Endothelial cell of umbilical vein (primary cell): ENCODE results near the gene RAD51B. TPM values are rescaled to one million over a fixed set of nuclear protein-coding genes. Genes with fewer than 3 reads are reported as not detected.

Experiments
- BruUV-seq: library from RNA; stranded (reverse); fragments of 400-500 nt; replicated peaks from 2 replicates; lab custom pipeline; 2021; lab: Mats Ljungman, UMichigan
- CTCF ChIA-PET: fragments of 300-600, 350-600 bp; sonication (Branson Sonifier 250); formaldehyde crosslinking; loops from one replicate; lab custom pipeline; 2021; ENCODE audit warnings: antibody characterized with exemption, inconsistent platforms; lab: Charles Lee
- POLR2A ChIA-PET: fragments of 300-600, 350-600 bp; sonication (Branson Sonifier 250); formaldehyde crosslinking; loops from one replicate; lab custom pipeline; 2021; ENCODE audit warnings: antibody characterized with exemption, inconsistent platforms; lab: Charles Lee
- DNase-seq: peaks from one replicate; pipeline ENCODE4 v3.0.0-alpha.2; 2011; ENCODE audit warnings: low read depth, low spot score
- FAIRE-seq: peaks from 2 replicates; lab custom pipeline; 2011; peaks lifted over from hg19 to GRCh38; lab: Jason Lieb, UNC
- H2AFZ ChIP-seq: 2 replicates; pipeline ENCODE4 v1.6.0; 2012; ENCODE audit warnings: low read depth, low read length, control low read depth, inconsistent platforms
- H3K27ac ChIP-seq: 2 replicates; pipeline ENCODE4 v1.5.1; 2011; ENCODE audit warnings: low read depth, mild to moderate bottlenecking, control low read depth, low read length, moderate library complexity; ENCODE audit not compliant: insufficient read depth
- H3K27me3 ChIP-seq, 2 experiments: 2 replicates each; pipeline versions ENCODE4 v1.6.0 to v1.6.1; 2011; ENCODE audit warnings: low read length in 2 of 2, mixed read lengths in 1 of 2; ENCODE audit not compliant: control insufficient read depth in 2 of 2, insufficient read depth in 2 of 2
- H3K36me3 ChIP-seq, 2 experiments: 2 replicates in 1 of 2; 3 replicates in 1 of 2; pipeline ENCODE4 v1.5.1; 2011; ENCODE audit warnings: low read length in 2 of 2, mild to moderate bottlenecking in 1 of 2, moderate library complexity in 1 of 2; ENCODE audit not compliant: control insufficient read depth in 2 of 2, insufficient read depth in 2 of 2; ENCODE audit errors: extremely low read depth in 1 of 2
- H3K4me1 ChIP-seq: 3 replicates; pipeline ENCODE4 v1.5.1; 2011; ENCODE audit warnings: mild to moderate bottlenecking, low read length; ENCODE audit not compliant: control insufficient read depth, insufficient read depth; ENCODE audit errors: extremely low read depth
- H3K4me2 ChIP-seq: 2 replicates; pipeline ENCODE4 v1.6.1; 2011; ENCODE audit warnings: low read length, control low read depth, mixed read lengths; ENCODE audit not compliant: insufficient read depth
- H3K4me3 ChIP-seq, 3 experiments: fragments of 200-600 bp in 1 of 3; sonication (generic), shearing (Covaris generic) in 1 of 3; replicated peaks in 1 of 3; 2 replicates each; pipeline ENCODE4 v1.5.1; 2011 to 2016; ENCODE audit warnings: control low read depth in 3 of 3, low read length in 3 of 3, mild to moderate bottlenecking in 2 of 3, inconsistent platforms in 1 of 3, low read depth in 1 of 3, moderate library complexity in 1 of 3; ENCODE audit not compliant: insufficient read depth in 1 of 3
- H3K79me2 ChIP-seq: 2 replicates; pipeline ENCODE4 v1.6.0; 2012; ENCODE audit warnings: low read length, inconsistent platforms; ENCODE audit not compliant: control insufficient read depth, insufficient read depth
- H3K9ac ChIP-seq: replicated peaks from 2 replicates; pipeline ENCODE3; 2011; ENCODE audit warnings: low read length, control low read depth; ENCODE audit not compliant: insufficient read depth; ENCODE audit errors: extremely low read depth
- H3K9me1 ChIP-seq: replicated peaks from 3 replicates; pipeline ENCODE4 v1.6.0; 2011; ENCODE audit warnings: mild to moderate bottlenecking, low read length; ENCODE audit not compliant: control insufficient read depth, insufficient read depth; ENCODE audit errors: extremely low read depth
- H3K9me3 ChIP-seq: replicated peaks from 2 replicates; pipeline ENCODE4 v1.5.1; 2012; ENCODE audit warnings: low read length, inconsistent platforms; ENCODE audit not compliant: control insufficient read depth, insufficient read depth
- H4K20me1 ChIP-seq: replicated peaks from 2 replicates; pipeline ENCODE3; 2011; ENCODE audit warnings: mild to moderate bottlenecking, low read length; ENCODE audit not compliant: control insufficient read depth, insufficient read depth; ENCODE audit errors: extremely low read depth
- CTCF ChIP-seq, 2 donors: IDR thresholded peaks; 1 replicate in 1 of 2; 2 replicates in 1 of 2; pipeline ENCODE4 v1.5.1; 2011; ENCODE audit warnings: low read length in 2 of 2, mild to moderate bottlenecking in 2 of 2, moderate library complexity in 2 of 2, control low read depth in 1 of 2, inconsistent platforms in 1 of 2, low read depth in 1 of 2; ENCODE audit not compliant: insufficient read depth in 1 of 2; ENCODE audit errors: extremely low read depth in 1 of 2
- EZH2 ChIP-seq: IDR thresholded peaks from 2 replicates; pipeline ENCODE4 v1.6.1; 2012; ENCODE audit warnings: borderline replicate concordance, low read depth, mild to moderate bottlenecking, moderate library complexity, low read length, inconsistent platforms; ENCODE audit not compliant: severe bottlenecking
- FOS ChIP-seq: IDR thresholded peaks from 2 replicates; pipeline ENCODE4 v1.6.1; 2011; ENCODE audit warnings: mild to moderate bottlenecking, low read length, moderate library complexity, borderline replicate concordance; ENCODE audit not compliant: insufficient read depth
- GATA2 ChIP-seq: IDR thresholded peaks from 2 replicates; pipeline ENCODE4 v1.7.0; 2011; ENCODE audit warnings: low read depth, mild to moderate bottlenecking, moderate library complexity, mixed read lengths, low read length; ENCODE audit not compliant: insufficient read length, insufficient read depth
- JUN ChIP-seq: IDR thresholded peaks from 2 replicates; pipeline ENCODE4 v1.6.1; 2011; ENCODE audit warnings: borderline replicate concordance, low read depth; ENCODE audit not compliant: insufficient read length, insufficient read depth
- MAX ChIP-seq: IDR thresholded peaks from 2 replicates; pipeline ENCODE4 v1.6.1; 2011; ENCODE audit not compliant: insufficient read depth, insufficient read length
- MYC ChIP-seq: IDR thresholded peaks from one replicate; pipeline ENCODE4 v1.6.1; 2011; ENCODE audit warnings: mild to moderate bottlenecking, low read depth, low read length
- POLR2A ChIP-seq: IDR thresholded peaks from 2 replicates; pipeline ENCODE4 v1.6.1; 2012; ENCODE audit warnings: low read depth, mild to moderate bottlenecking, control low read depth, low read length
- POLR2AphosphoS5 ChIP-seq: IDR thresholded peaks from 2 replicates; pipeline ENCODE4 v1.6.1; 2012; ENCODE audit warnings: low read depth, mild to moderate bottlenecking, control low read depth, low read length, moderate library complexity; ENCODE audit not compliant: insufficient read depth
- dilution Hi-C: fragments of 300-500 bp; cut with MboI; formaldehyde crosslinking; loops from one replicate; pipeline ENCODE4 v1.15.0; 2019; ENCODE audit warnings: low sequenced_read_pairs; ENCODE audit not compliant: extremely low pct_ligation_motif_present
- intact Hi-C: fragments of 100-400 bp; cut with micrococcal nuclease; formaldehyde crosslinking; loops from one replicate; pipeline ENCODE4 v1.10.0; 2022
- polyA plus RNA-seq, 4 experiments: library from polyadenylated mRNA; depleted of rRNA in 3 of 4; stranded (reverse) in 3 of 4; unstranded in 1 of 4; fragments of >200 nt; gene quantifications; 2 replicates each; pipeline versions ENCODE4 v1.2.1 to v1.2.3, GENCODE V29; 2011 to 2012; ENCODE audit warnings: missing spikeins in 1 of 4
- total RNA-seq: library from RNA; stranded (reverse); gene quantifications from 2 replicates; pipeline ENCODE4 v1.2.3, GENCODE V29; 2021

The RAD51B gene
- total and polyA plus RNA-seq, 2 donors (not counting 3 experiments of a cell fraction or from before 2014, with no cell fraction given): 3.9 to 19.0 TPM

GRCh38 chr14:68105816-68106215 lies 286.2 kb downstream of the RAD51B start:
- dilution Hi-C loops (no loop called here), intact Hi-C loops (no loop called here)
- no peaks in the 10 kb centered on the region for H4K20me1 ChIP-seq
- peaks cover 5% of the 10 kb centered on the region for H3K9me3 ChIP-seq
- no TSS peak for BruUV-seq
- H2AFZ ChIP-seq: no peak overlapping the region
- CTCF ChIA-PET: interaction anchor here (1.2 kb wide), 1 partner anchor 162 kb away, joined by 6 read pairs; no protein-coding TSS in a partner anchor
- FAIRE-seq (no peak), DNase-seq (no peak)
- TF ChIP-seq FOS (no peak), CTCF (IDR thresholded peaks at IDR 0.05; ENCODE audit: extremely low read depth in 1 of 2, insufficient read depth in 1 of 2, low read depth in 1 of 2, low read length in 2 of 2) (no peak), GATA2 (no peak), MYC (no peak), EZH2 (no peak), POLR2AphosphoS5 (no peak), MAX (no peak), JUN (no peak), POLR2A (no peak)
- no peak overlapping the region for H3K9ac ChIP-seq
- no peaks in the 10 kb centered on the region for H3K27me3 ChIP-seq
- no peak overlapping the region for H3K4me2 ChIP-seq
- H3K79me2 ChIP-seq: no peaks in the 10 kb centered on the region
- H3K36me3 ChIP-seq: no peaks in the 10 kb centered on the region
- no peaks in the 10 kb centered on the region for H3K9me1 ChIP-seq
- POLR2A ChIA-PET: no interaction called here
- no peak overlapping the region for H3K4me3 ChIP-seq
- no peak overlapping the region for H3K27ac ChIP-seq
- H3K4me1 ChIP-seq: no peaks in the 10 kb centered on the region
